ENCODE measurements around the gene ALDH3B2. TPM values are rescaled to one million over a fixed set of nuclear protein-coding genes. Genes with fewer than 3 reads are reported as not detected.

ALDH3B2 gene
- polyA plus RNA-seq, 3 donors = not detected

DNA sequence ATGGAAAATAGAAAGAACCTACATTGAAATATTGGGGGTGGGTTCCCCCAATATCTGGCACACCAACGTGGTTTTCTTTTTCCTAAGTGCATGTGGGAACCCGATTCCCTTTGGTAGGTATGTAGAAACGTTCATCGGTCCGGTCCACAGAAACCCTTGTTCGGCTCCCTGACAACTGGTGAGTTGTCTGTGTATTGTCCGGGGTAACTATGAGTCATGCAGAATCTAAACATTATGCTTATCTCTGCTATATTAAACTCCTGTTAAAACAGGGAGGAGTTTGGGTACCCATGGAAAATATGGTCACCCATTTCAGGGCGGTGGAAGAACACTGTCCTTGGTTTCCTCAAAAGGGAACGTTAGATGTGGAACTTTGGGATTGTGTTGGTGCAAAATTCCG is 25.1 kb upstream of the ALDH3B2 start:
- intact Hi-C loops (cut with micrococcal nuclease) = loop anchor here in 1 of 2 donors (10.0 kb wide), 1 partner anchor 55 kb away; no protein-coding TSS in a partner anchor

DNA sequence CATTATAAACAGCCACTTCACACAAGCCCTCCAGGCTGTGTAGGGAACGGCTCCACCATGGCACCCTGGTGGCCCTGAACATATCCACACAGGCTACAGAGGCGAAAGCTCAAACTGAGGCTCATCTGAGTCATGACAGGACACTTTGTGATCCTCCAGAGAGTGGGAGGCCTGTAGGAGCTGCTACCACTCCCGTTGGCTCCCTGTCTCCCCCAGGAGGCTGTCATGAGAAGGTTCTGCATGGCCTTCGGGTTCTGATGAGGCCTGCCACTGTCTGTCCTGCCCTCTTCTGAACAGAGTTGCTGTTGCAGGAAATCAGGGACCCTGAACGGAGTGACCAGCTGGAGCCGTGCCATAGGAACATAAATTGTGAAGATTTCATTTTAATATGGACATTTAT is 23.8 kb upstream of the ALDH3B2 start:
- Histone ChIP-seq H3K36me3 (replicated peaks in 1 of 2; ENCODE audit: control insufficient read depth in 1 of 2, insufficient read depth in 2 of 2, low read length in 2 of 2) (no peaks in the 10 kb centered on the region), H3K27me3 (ENCODE audit: control insufficient read depth in 2 of 2, insufficient read depth in 2 of 2, low read length in 2 of 2) (no peaks in the 10 kb centered on the region), H3K4me2 (replicated peaks; ENCODE audit: extremely low read depth, low read length, poor library complexity, severe bottlenecking) (no peak overlapping the region), H3K79me2 (ENCODE audit: insufficient read depth, low read length) (no peaks in the 10 kb centered on the region), H3K4me1 (ENCODE audit: control insufficient read depth in 1 of 2, insufficient read depth in 2 of 2, low read length in 2 of 2) (no peaks in the 10 kb centered on the region), H3K9me3 (replicated peaks in 1 of 2; ENCODE audit: control insufficient read depth in 1 of 2, insufficient read depth in 1 of 2, low read length in 2 of 2) (peaks cover 8 to 14% of the 10 kb centered on the region in 2 donors), H3K9ac (ENCODE audit: insufficient read depth, low read length, poor library complexity, severe bottlenecking) (no peak overlapping the region), H4K20me1 (ENCODE audit: insufficient read depth, low read length) (no peaks in the 10 kb centered on the region), H3K4me3 (replicated peaks in 1 of 3; ENCODE audit: low read depth in 2 of 3, low read length in 3 of 3) (no peak overlapping the region), H2AFZ (ENCODE audit: insufficient read depth, low read depth, low read length, poor library complexity, severe bottlenecking) (no peak overlapping the region), H3K27ac (ENCODE audit: low read depth in 1 of 2, low read length in 2 of 2) (no peak overlapping the region)
- TF ChIP-seq, protein P1, sequence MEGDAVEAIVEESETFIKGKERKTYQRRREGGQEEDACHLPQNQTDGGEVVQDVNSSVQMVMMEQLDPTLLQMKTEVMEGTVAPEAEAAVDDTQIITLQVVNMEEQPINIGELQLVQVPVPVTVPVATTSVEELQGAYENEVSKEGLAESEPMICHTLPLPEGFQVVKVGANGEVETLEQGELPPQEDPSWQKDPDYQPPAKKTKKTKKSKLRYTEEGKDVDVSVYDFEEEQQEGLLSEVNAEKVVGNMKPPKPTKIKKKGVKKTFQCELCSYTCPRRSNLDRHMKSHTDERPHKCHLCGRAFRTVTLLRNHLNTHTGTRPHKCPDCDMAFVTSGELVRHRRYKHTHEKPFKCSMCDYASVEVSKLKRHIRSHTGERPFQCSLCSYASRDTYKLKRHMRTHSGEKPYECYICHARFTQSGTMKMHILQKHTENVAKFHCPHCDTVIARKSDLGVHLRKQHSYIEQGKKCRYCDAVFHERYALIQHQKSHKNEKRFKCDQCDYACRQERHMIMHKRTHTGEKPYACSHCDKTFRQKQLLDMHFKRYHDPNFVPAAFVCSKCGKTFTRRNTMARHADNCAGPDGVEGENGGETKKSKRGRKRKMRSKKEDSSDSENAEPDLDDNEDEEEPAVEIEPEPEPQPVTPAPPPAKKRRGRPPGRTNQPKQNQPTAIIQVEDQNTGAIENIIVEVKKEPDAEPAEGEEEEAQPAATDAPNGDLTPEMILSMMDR (IDR thresholded peaks at IDR 0.05) = no peak
- WGBS (ENCODE audit: insufficient coverage) = 72% methylated on average over 3 of the region's 6 CpGs
- Mint-ChIP-seq H3K4me1 (no peaks in the 10 kb centered on the region), H3K27ac (no peak overlapping the region), H3K36me3 (no peaks in the 10 kb centered on the region), H3K27me3 (ENCODE audit: low read depth in 3 of 3) (peaks cover 1 to 6% (median 3%) of the 10 kb centered on the region in 3 donors), H3K4me3 (no peak overlapping the region), H3K9me3 (peaks cover 12 to 25% (median 15%) of the 10 kb centered on the region in 7 donors)
- intact Hi-C loops (cut with micrococcal nuclease) = loop anchor here in 1 of 2 donors (10.0 kb wide), 1 partner anchor 57 kb away; no protein-coding TSS in a partner anchor
- DNase-seq = no peak

More for the DNA sequence above, 25.1 kb upstream of the ALDH3B2 start:
- no peak for DNase-seq
- Mint-ChIP-seq H3K4me1 (no peaks in the 10 kb centered on the region), H3K9me3 (peaks cover 12 to 25% (median 15%) of the 10 kb centered on the region in 7 donors), H3K27ac (no peak overlapping the region), H3K27me3 (ENCODE audit: low read depth in 3 of 3) (peaks cover 1 to 5% (median 3%) of the 10 kb centered on the region in 3 donors), H3K4me3 (no peak overlapping the region), H3K36me3 (no peaks in the 10 kb centered on the region)
- peaks cover 8 to 14% of the 10 kb centered on the region in 2 donors for H3K9me3 ChIP-seq (replicated peaks in 1 of 2; ENCODE audit: control insufficient read depth in 1 of 2, insufficient read depth in 1 of 2, low read length in 2 of 2)
- no peaks in the 10 kb centered on the region for H3K79me2 ChIP-seq (ENCODE audit: insufficient read depth, low read length)
- H2AFZ ChIP-seq (ENCODE audit: insufficient read depth, low read depth, low read length, poor library complexity, severe bottlenecking) = no peak overlapping the region
- 88% methylated on average over 4 of the region's 10 CpGs for WGBS (ENCODE audit: insufficient coverage)
- H3K27me3 ChIP-seq (ENCODE audit: control insufficient read depth in 2 of 2, insufficient read depth in 2 of 2, low read length in 2 of 2) = no peaks in the 10 kb centered on the region
- no peak overlapping the region for H3K27ac ChIP-seq (ENCODE audit: low read depth in 1 of 2, low read length in 2 of 2)
- TF ChIP-seq, protein P1 (IDR thresholded peaks at IDR 0.05) = no peak
- H3K4me1 ChIP-seq (ENCODE audit: control insufficient read depth in 1 of 2, insufficient read depth in 2 of 2, low read length in 2 of 2) = no peaks in the 10 kb centered on the region
- H4K20me1 ChIP-seq (ENCODE audit: insufficient read depth, low read length) = no peaks in the 10 kb centered on the region
- H3K36me3 ChIP-seq (replicated peaks in 1 of 2; ENCODE audit: control insufficient read depth in 1 of 2, insufficient read depth in 2 of 2, low read length in 2 of 2) = no peaks in the 10 kb centered on the region
- no peak overlapping the region for H3K9ac ChIP-seq (ENCODE audit: insufficient read depth, low read length, poor library complexity, severe bottlenecking)
- H3K4me3 ChIP-seq (replicated peaks in 1 of 3; ENCODE audit: low read depth in 2 of 3, low read length in 3 of 3) = no peak overlapping the region
- no peak overlapping the region for H3K4me2 ChIP-seq (replicated peaks; ENCODE audit: extremely low read depth, low read length, poor library complexity, severe bottlenecking)
